Endothelial cell of umbilical vein (primary cell): ENCODE measurements around the gene DNAJB13. TPM values are rescaled to one million over a fixed set of nuclear protein-coding genes. Genes with fewer than 3 reads are reported as not detected.

Experiments
- BruUV-seq: library from RNA; stranded (reverse); fragments of 400-500 nt; replicated peaks from 2 replicates; lab custom pipeline; 2021; lab: Mats Ljungman, UMichigan
- CTCF ChIA-PET: fragments of 300-600, 350-600 bp; sonication (Branson Sonifier 250); formaldehyde crosslinking; loops from one replicate; lab custom pipeline; 2021; ENCODE audit warnings: antibody characterized with exemption, inconsistent platforms; lab: Charles Lee
- POLR2A ChIA-PET: fragments of 300-600, 350-600 bp; sonication (Branson Sonifier 250); formaldehyde crosslinking; loops from one replicate; lab custom pipeline; 2021; ENCODE audit warnings: antibody characterized with exemption, inconsistent platforms; lab: Charles Lee
- DNase-seq: peaks from one replicate; pipeline ENCODE4 v3.0.0-alpha.2; 2011; ENCODE audit warnings: low read depth, low spot score
- FAIRE-seq: peaks from 2 replicates; lab custom pipeline; 2011; peaks lifted over from hg19 to GRCh38; lab: Jason Lieb, UNC
- H2AFZ ChIP-seq: 2 replicates; pipeline ENCODE4 v1.6.0; 2012; ENCODE audit warnings: low read depth, low read length, control low read depth, inconsistent platforms
- H3K27ac ChIP-seq: 2 replicates; pipeline ENCODE4 v1.5.1; 2011; ENCODE audit warnings: low read depth, mild to moderate bottlenecking, control low read depth, low read length, moderate library complexity; ENCODE audit not compliant: insufficient read depth
- H3K27me3 ChIP-seq, 2 experiments: 2 replicates each; pipeline versions ENCODE4 v1.6.0 to v1.6.1; 2011; ENCODE audit warnings: low read length in 2 of 2, mixed read lengths in 1 of 2; ENCODE audit not compliant: control insufficient read depth in 2 of 2, insufficient read depth in 2 of 2
- H3K36me3 ChIP-seq, 2 experiments: 2 replicates in 1 of 2; 3 replicates in 1 of 2; pipeline ENCODE4 v1.5.1; 2011; ENCODE audit warnings: low read length in 2 of 2, mild to moderate bottlenecking in 1 of 2, moderate library complexity in 1 of 2; ENCODE audit not compliant: control insufficient read depth in 2 of 2, insufficient read depth in 2 of 2; ENCODE audit errors: extremely low read depth in 1 of 2
- H3K4me1 ChIP-seq: 3 replicates; pipeline ENCODE4 v1.5.1; 2011; ENCODE audit warnings: mild to moderate bottlenecking, low read length; ENCODE audit not compliant: control insufficient read depth, insufficient read depth; ENCODE audit errors: extremely low read depth
- H3K4me2 ChIP-seq: 2 replicates; pipeline ENCODE4 v1.6.1; 2011; ENCODE audit warnings: low read length, control low read depth, mixed read lengths; ENCODE audit not compliant: insufficient read depth
- H3K4me3 ChIP-seq, 3 experiments: fragments of 200-600 bp in 1 of 3; sonication (generic), shearing (Covaris generic) in 1 of 3; replicated peaks in 1 of 3; 2 replicates each; pipeline ENCODE4 v1.5.1; 2011 to 2016; ENCODE audit warnings: control low read depth in 3 of 3, low read length in 3 of 3, mild to moderate bottlenecking in 2 of 3, inconsistent platforms in 1 of 3, low read depth in 1 of 3, moderate library complexity in 1 of 3; ENCODE audit not compliant: insufficient read depth in 1 of 3
- H3K79me2 ChIP-seq: 2 replicates; pipeline ENCODE4 v1.6.0; 2012; ENCODE audit warnings: low read length, inconsistent platforms; ENCODE audit not compliant: control insufficient read depth, insufficient read depth
- H3K9ac ChIP-seq: replicated peaks from 2 replicates; pipeline ENCODE3; 2011; ENCODE audit warnings: low read length, control low read depth; ENCODE audit not compliant: insufficient read depth; ENCODE audit errors: extremely low read depth
- H3K9me1 ChIP-seq: replicated peaks from 3 replicates; pipeline ENCODE4 v1.6.0; 2011; ENCODE audit warnings: mild to moderate bottlenecking, low read length; ENCODE audit not compliant: control insufficient read depth, insufficient read depth; ENCODE audit errors: extremely low read depth
- H3K9me3 ChIP-seq: replicated peaks from 2 replicates; pipeline ENCODE4 v1.5.1; 2012; ENCODE audit warnings: low read length, inconsistent platforms; ENCODE audit not compliant: control insufficient read depth, insufficient read depth
- H4K20me1 ChIP-seq: replicated peaks from 2 replicates; pipeline ENCODE3; 2011; ENCODE audit warnings: mild to moderate bottlenecking, low read length; ENCODE audit not compliant: control insufficient read depth, insufficient read depth; ENCODE audit errors: extremely low read depth
- CTCF ChIP-seq, 2 donors: IDR thresholded peaks; 1 replicate in 1 of 2; 2 replicates in 1 of 2; pipeline ENCODE4 v1.5.1; 2011; ENCODE audit warnings: low read length in 2 of 2, mild to moderate bottlenecking in 2 of 2, moderate library complexity in 2 of 2, control low read depth in 1 of 2, inconsistent platforms in 1 of 2, low read depth in 1 of 2; ENCODE audit not compliant: insufficient read depth in 1 of 2; ENCODE audit errors: extremely low read depth in 1 of 2
- EZH2 ChIP-seq: IDR thresholded peaks from 2 replicates; pipeline ENCODE4 v1.6.1; 2012; ENCODE audit warnings: borderline replicate concordance, low read depth, mild to moderate bottlenecking, moderate library complexity, low read length, inconsistent platforms; ENCODE audit not compliant: severe bottlenecking
- FOS ChIP-seq: IDR thresholded peaks from 2 replicates; pipeline ENCODE4 v1.6.1; 2011; ENCODE audit warnings: mild to moderate bottlenecking, low read length, moderate library complexity, borderline replicate concordance; ENCODE audit not compliant: insufficient read depth
- GATA2 ChIP-seq: IDR thresholded peaks from 2 replicates; pipeline ENCODE4 v1.7.0; 2011; ENCODE audit warnings: low read depth, mild to moderate bottlenecking, moderate library complexity, mixed read lengths, low read length; ENCODE audit not compliant: insufficient read length, insufficient read depth
- JUN ChIP-seq: IDR thresholded peaks from 2 replicates; pipeline ENCODE4 v1.6.1; 2011; ENCODE audit warnings: borderline replicate concordance, low read depth; ENCODE audit not compliant: insufficient read length, insufficient read depth
- MAX ChIP-seq: IDR thresholded peaks from 2 replicates; pipeline ENCODE4 v1.6.1; 2011; ENCODE audit not compliant: insufficient read depth, insufficient read length
- MYC ChIP-seq: IDR thresholded peaks from one replicate; pipeline ENCODE4 v1.6.1; 2011; ENCODE audit warnings: mild to moderate bottlenecking, low read depth, low read length
- POLR2A ChIP-seq: IDR thresholded peaks from 2 replicates; pipeline ENCODE4 v1.6.1; 2012; ENCODE audit warnings: low read depth, mild to moderate bottlenecking, control low read depth, low read length
- POLR2AphosphoS5 ChIP-seq: IDR thresholded peaks from 2 replicates; pipeline ENCODE4 v1.6.1; 2012; ENCODE audit warnings: low read depth, mild to moderate bottlenecking, control low read depth, low read length, moderate library complexity; ENCODE audit not compliant: insufficient read depth
- dilution Hi-C: fragments of 300-500 bp; cut with MboI; formaldehyde crosslinking; loops from one replicate; pipeline ENCODE4 v1.15.0; 2019; ENCODE audit warnings: low sequenced_read_pairs; ENCODE audit not compliant: extremely low pct_ligation_motif_present
- intact Hi-C: fragments of 100-400 bp; cut with micrococcal nuclease; formaldehyde crosslinking; loops from one replicate; pipeline ENCODE4 v1.10.0; 2022
- polyA plus RNA-seq, 4 experiments: library from polyadenylated mRNA; depleted of rRNA in 3 of 4; stranded (reverse) in 3 of 4; unstranded in 1 of 4; fragments of >200 nt; gene quantifications; 2 replicates each; pipeline versions ENCODE4 v1.2.1 to v1.2.3, GENCODE V29; 2011 to 2012; ENCODE audit warnings: missing spikeins in 1 of 4
- total RNA-seq: library from RNA; stranded (reverse); gene quantifications from 2 replicates; pipeline ENCODE4 v1.2.3, GENCODE V29; 2021

Gene DNAJB13
- total and polyA plus RNA-seq, 2 donors (not counting 3 experiments of a cell fraction or from before 2014, with no cell fraction given) = 0.07 to 0.46 TPM

- TF ChIP-seq POLR2AphosphoS5 (no peak), JUN (no peak), POLR2A (no peak)
- Histone ChIP-seq H3K9ac (no peak overlapping the region), H4K20me1 (no peaks in the 10 kb centered on the region), H3K4me1 (no peaks in the 10 kb centered on the region), H3K36me3 (no peaks in the 10 kb centered on the region), H3K9me1 (no peaks in the 10 kb centered on the region), H3K27me3 (no peaks in the 10 kb centered on the region), H3K27ac (no peak overlapping the region), H3K4me3 (no peak overlapping the region), H2AFZ (no peak overlapping the region), H3K79me2 (no peaks in the 10 kb centered on the region), H3K9me3 (no peaks in the 10 kb centered on the region), H3K4me2 (no peak overlapping the region)
- no TSS peak for BruUV-seq
- ChIA-PET CTCF (no interaction called here), POLR2A (no interaction called here)
- intact Hi-C loops (no loop called here), dilution Hi-C loops (no loop called here)
- FAIRE-seq = no peak
- no peak for DNase-seq
Measured at GRCh38 chr11:73945396-73945795, 5.4 kb upstream of the DNAJB13 start.

GRCh38 chr11:73946798-73947458 lies 3.9 kb upstream of the DNAJB13 start:
- Histone ChIP-seq H3K4me1 (no peaks in the 10 kb centered on the region), H3K4me2 (no peak overlapping the region), H2AFZ (no peak overlapping the region), H3K27me3 (no peaks in the 10 kb centered on the region), H3K79me2 (no peaks in the 10 kb centered on the region), H3K27ac (no peak overlapping the region), H3K4me3 (no peak overlapping the region), H3K9me1 (no peaks in the 10 kb centered on the region), H3K36me3 (no peaks in the 10 kb centered on the region), H3K9me3 (no peaks in the 10 kb centered on the region), H4K20me1 (no peaks in the 10 kb centered on the region), H3K9ac (no peak overlapping the region)
- CTCF ChIA-PET = interaction anchor here (0.6 to 0.7 kb wide), 2 partner anchors 9 to 116 kb away, joined by 3 read pairs; no protein-coding TSS in a partner anchor
- TF ChIP-seq FOS (no peak), EZH2 (no peak), POLR2A (no peak), MAX (no peak), POLR2AphosphoS5 (no peak), CTCF (IDR thresholded peaks at IDR 0.05; ENCODE audit: extremely low read depth in 1 of 2, insufficient read depth in 1 of 2, low read depth in 1 of 2, low read length in 2 of 2) (no peak), GATA2 (no peak), JUN (no peak), MYC (no peak)
- dilution Hi-C loops = no loop called here
- POLR2A ChIA-PET = no interaction called here
- no peak for FAIRE-seq
- no peak for DNase-seq
- no TSS peak for BruUV-seq
- intact Hi-C loops = no loop called here
